Right lobe of liver (tissue), 6 donors: ENCODE data around the gene MSX2. TPM values are rescaled to one million over a fixed set of nuclear protein-coding genes. Genes with fewer than 3 reads are reported as not detected.

ENCODE experiments used
- ATAC-seq, 4 donors: fragments of 200-7000 bp; cut with Tn5 transposase; one replicate each; pipeline ENCODE4 v1.9.1; 2020; ENCODE audit warnings: mild to moderate bottlenecking in 4 of 4, moderate library complexity in 4 of 4
- DNase-seq, 3 donors: peaks; one replicate each; pipeline ENCODE4 v3.0.0-alpha.2; 2020
- H3K27ac ChIP-seq, 3 donors: fragments of 200-600 bp; one replicate each; pipeline ENCODE4 v1.8.0; 2022
- H3K27me3 ChIP-seq, 2 donors: fragments of 200-600 bp; one replicate each; pipeline ENCODE4 v1.8.0; 2022
- H3K36me3 ChIP-seq, 4 donors: fragments of 200-600 bp; sonication (generic) in 1 of 4; one replicate each; pipeline versions ENCODE4 v1.5.1 to v1.8.0; 2017 to 2022; ENCODE audit warnings: control low read depth in 1 of 4
- H3K4me1 ChIP-seq, 4 donors: fragments of 200-600 bp; sonication (generic) in 1 of 4; one replicate each; pipeline versions ENCODE4 v1.5.1 to v1.8.0; 2017 to 2022; ENCODE audit warnings: control low read depth in 1 of 4
- H3K4me3 ChIP-seq, 3 donors: fragments of 200-600 bp; one replicate each; pipeline ENCODE4 v1.8.0; 2022
- H3K9me3 ChIP-seq, 4 donors: fragments of 200-600 bp; sonication (generic) in 1 of 4; one replicate each; pipeline versions ENCODE4 v1.5.1 to v1.8.0; 2017 to 2022; ENCODE audit warnings: control low read depth in 1 of 4
- POLR2A ChIP-seq: fragments of 450-650 bp; IDR thresholded peaks from one replicate; pipeline ENCODE4 v1.6.1; 2017; ENCODE audit warnings: antibody characterized with exemption, mild to moderate bottlenecking
- WGBS: methylation state at CpG from one replicate; pipeline ENCODE4 v1.1.6; 2018; ENCODE audit warnings: low coverage, low lambda C conversion rate; ENCODE audit not compliant: insufficient coverage; ENCODE audit errors: missing lambda C conversion rate; 5-methylcytosine and 5-hydroxymethylcytosine counted together
- intact Hi-C, 2 donors: fragments of 100-400 bp; cut with DNase I; formaldehyde crosslinking; loops; one replicate each; pipeline versions ENCODE4 v1.11.2 to v1.14.1; 2022
- total RNA-seq, 6 experiments: library from RNA; depleted of rRNA in 2 of 6; stranded (reverse); fragments of >200 nt in 2 of 6; fragmentation: NEBNext Ultra II Directional in 3 of 6; extraction: Animal tissue kit (Norgen Biotek cat#: 25700) in 3 of 6; gene quantifications; one replicate each; pipeline versions ENCODE4 v1.1.0 to v1.2.4, GENCODE V29; 2016 to 2023
- TF ChIP-seq, protein P1 (sequence below), 4 donors: fragments of 200-600 bp in 3 of 4; fragments of 450-650 bp in 1 of 4; IDR thresholded peaks; one replicate each; pipeline versions ENCODE4 v1.5.1 to v1.8.0; 2016 to 2022; ENCODE audit warnings: antibody characterized with exemption in 4 of 4, mild to moderate bottlenecking in 2 of 4
- donor health status: DM: no; HTN: yes; CAD: no.
- donor health status: DM: no; HTN: no; CAD: no.
- donor health status: DM: no; HTN: no; CAD: no.
- donor health status: DM: no; HTN: yes; CAD: no.
- donor health status: DM: no; HTN: yes; CAD: no.

The MSX2 gene
- total RNA-seq, 6 experiments from 2014 or later: not detected

DNA sequence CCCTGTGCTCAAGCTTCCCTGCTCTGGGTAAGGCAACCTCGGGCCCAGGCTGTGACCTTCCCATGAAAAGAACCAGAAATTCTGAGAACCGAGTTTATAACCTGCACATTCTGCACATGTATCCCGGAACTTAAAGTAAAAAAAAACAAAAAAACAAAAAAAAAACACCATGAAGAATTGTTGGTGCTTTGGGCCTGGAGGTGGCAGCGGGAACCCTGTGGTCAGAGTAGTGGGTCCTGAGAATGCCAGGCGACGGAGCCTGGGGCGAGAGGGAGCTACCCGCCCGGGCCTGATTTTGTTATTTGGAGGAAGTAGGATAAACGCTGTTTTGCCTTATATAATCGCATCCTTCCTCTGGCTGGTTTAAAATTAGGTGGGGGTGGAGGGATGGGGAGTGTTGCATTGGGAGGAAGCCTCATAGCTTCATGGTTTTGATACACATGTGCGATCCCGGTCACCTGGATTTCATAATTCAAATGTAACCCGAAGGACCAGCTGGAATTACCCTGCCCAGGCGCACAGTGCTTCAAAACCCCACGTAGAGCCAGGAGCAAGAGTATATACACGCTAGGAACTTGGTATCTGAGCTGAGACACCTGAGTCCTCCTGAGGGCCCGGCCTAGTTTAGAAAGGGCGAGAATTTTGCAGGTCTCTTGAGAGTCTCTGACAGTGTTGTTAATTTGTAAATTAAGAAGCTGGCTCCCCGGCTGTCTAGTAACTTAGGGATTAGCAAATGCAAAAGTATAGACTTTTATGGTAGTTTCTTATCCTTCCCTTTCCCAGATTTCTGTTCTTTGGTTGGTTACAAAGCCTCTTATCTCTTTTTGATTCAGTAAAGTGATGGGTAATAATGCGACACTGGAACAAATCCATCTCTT is 2.8 kb downstream of the MSX2 start:
- DNase-seq: no peak
- no peak for ATAC-seq
- no peak overlapping the region for H3K4me3 ChIP-seq
- intact Hi-C loops: no loop called here
- TF ChIP-seq, protein P1, sequence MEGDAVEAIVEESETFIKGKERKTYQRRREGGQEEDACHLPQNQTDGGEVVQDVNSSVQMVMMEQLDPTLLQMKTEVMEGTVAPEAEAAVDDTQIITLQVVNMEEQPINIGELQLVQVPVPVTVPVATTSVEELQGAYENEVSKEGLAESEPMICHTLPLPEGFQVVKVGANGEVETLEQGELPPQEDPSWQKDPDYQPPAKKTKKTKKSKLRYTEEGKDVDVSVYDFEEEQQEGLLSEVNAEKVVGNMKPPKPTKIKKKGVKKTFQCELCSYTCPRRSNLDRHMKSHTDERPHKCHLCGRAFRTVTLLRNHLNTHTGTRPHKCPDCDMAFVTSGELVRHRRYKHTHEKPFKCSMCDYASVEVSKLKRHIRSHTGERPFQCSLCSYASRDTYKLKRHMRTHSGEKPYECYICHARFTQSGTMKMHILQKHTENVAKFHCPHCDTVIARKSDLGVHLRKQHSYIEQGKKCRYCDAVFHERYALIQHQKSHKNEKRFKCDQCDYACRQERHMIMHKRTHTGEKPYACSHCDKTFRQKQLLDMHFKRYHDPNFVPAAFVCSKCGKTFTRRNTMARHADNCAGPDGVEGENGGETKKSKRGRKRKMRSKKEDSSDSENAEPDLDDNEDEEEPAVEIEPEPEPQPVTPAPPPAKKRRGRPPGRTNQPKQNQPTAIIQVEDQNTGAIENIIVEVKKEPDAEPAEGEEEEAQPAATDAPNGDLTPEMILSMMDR (IDR thresholded peaks at IDR 0.05): no peak
- no peak for TF ChIP-seq POLR2A
- peaks cover 0 to 6% (median 0%) of the 10 kb centered on the region in 4 donors for H3K4me1 ChIP-seq
- H3K9me3 ChIP-seq: no peaks in the 10 kb centered on the region
- 24% methylated on average over 20 of the region's 21 CpGs for WGBS
- no peak overlapping the region for H3K27ac ChIP-seq
- no peaks in the 10 kb centered on the region for H3K36me3 ChIP-seq
- peaks cover 4 to 17% of the 10 kb centered on the region in 2 donors for H3K27me3 ChIP-seq

- no peak for TF ChIP-seq POLR2A
- TF ChIP-seq, protein P1 (IDR thresholded peaks at IDR 0.05): no peak
- peaks cover 4 to 19% of the 10 kb centered on the region in 2 donors for H3K27me3 ChIP-seq
Observed at GRCh38 chr5:174727794-174728680, 3.7 kb downstream of the MSX2 start.

GRCh38 chr5:174729075-174729680 is 4.8 kb downstream of the MSX2 start:
- H3K27ac ChIP-seq: no peak overlapping the region
- H3K9me3 ChIP-seq: no peaks in the 10 kb centered on the region
- DNase-seq (no peak), ATAC-seq (no peak)
- peaks cover 4 to 15% of the 10 kb centered on the region in 2 donors for H3K27me3 ChIP-seq
- no peak for TF ChIP-seq POLR2A
- TF ChIP-seq, protein P1 (IDR thresholded peaks at IDR 0.05): no peak
- intact Hi-C loops: no loop called here
- no peak overlapping the region for H3K4me3 ChIP-seq
- peaks cover 0 to 5% (median 0%) of the 10 kb centered on the region in 4 donors for H3K4me1 ChIP-seq
- H3K36me3 ChIP-seq: no peaks in the 10 kb centered on the region
- WGBS: 49% methylated on average over 12 of the region's 18 CpGs

More at GRCh38 chr5:174727794-174728680, 3.7 kb downstream of the MSX2 start:
- no peak for DNase-seq
- Histone ChIP-seq H3K4me3 (no peak overlapping the region), H3K27ac (no peak overlapping the region), H3K9me3 (no peaks in the 10 kb centered on the region), H3K36me3 (no peaks in the 10 kb centered on the region), H3K4me1 (peaks cover 0 to 6% (median 0%) of the 10 kb centered on the region in 4 donors)
- no peak for ATAC-seq
- intact Hi-C loops: no loop called here
- WGBS: 39% methylated on average over 11 of the region's 11 CpGs

- H3K36me3 ChIP-seq: no peaks in the 10 kb centered on the region
- intact Hi-C loops: no loop called here
- H3K4me1 ChIP-seq: no peaks in the 10 kb centered on the region
- ATAC-seq: no peak
- DNase-seq: no peak
- no peak overlapping the region for H3K4me3 ChIP-seq
- H3K27ac ChIP-seq: no peak overlapping the region
- TF ChIP-seq POLR2A: no peak
- TF ChIP-seq, protein P1 (IDR thresholded peaks at IDR 0.05): no peak
- 5% methylated on average over 18 of the region's 45 CpGs for WGBS
- no peaks in the 10 kb centered on the region for H3K9me3 ChIP-seq
- peaks cover 11 to 25% of the 10 kb centered on the region in 2 donors for H3K27me3 ChIP-seq
Observed at GRCh38 chr5:174731214-174732035, 7.0 kb downstream of the MSX2 start.
